ENCODE data around the gene SNCAIP.

The SNCAIP gene

DNA sequence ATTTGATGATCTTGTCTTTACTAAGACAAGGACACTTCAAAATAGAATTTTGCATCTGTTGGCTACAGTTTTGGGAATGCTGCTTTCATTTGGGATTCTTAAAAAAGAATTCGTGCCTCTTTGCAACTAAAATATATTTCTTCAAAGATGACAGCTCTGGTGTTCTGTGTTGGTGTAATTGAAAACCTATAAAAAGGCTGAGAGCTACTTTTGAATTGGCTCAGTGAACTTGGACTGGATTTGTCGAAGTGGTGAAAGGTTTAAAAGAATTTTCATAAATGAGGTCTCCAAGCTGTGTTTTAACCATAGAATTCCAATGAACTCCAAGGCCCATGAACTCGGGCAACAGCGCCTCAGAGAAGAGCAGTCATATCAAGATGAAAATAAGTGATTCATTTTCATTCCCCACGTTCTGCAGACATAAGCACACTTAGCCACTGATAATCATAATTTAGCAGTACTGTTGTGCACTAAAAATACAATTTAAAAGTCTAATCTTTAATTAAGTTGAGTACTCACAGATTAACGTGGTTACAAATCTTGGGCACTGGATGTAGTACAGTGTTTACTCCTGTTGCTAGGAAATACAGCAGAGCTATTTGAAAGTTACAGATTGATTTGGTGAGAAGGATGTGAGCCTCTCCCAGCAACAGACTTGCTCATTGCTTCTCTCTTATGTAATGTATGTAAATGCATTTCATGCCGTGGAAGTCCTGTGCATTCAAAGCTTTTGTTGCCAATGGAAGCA, 10.9 kb downstream of the SNCAIP start:
- H3K4me3 ChIP-seq (ENCODE audit: low read depth, low read length) = no peak overlapping the region
- TF ChIP-seq, protein P1, sequence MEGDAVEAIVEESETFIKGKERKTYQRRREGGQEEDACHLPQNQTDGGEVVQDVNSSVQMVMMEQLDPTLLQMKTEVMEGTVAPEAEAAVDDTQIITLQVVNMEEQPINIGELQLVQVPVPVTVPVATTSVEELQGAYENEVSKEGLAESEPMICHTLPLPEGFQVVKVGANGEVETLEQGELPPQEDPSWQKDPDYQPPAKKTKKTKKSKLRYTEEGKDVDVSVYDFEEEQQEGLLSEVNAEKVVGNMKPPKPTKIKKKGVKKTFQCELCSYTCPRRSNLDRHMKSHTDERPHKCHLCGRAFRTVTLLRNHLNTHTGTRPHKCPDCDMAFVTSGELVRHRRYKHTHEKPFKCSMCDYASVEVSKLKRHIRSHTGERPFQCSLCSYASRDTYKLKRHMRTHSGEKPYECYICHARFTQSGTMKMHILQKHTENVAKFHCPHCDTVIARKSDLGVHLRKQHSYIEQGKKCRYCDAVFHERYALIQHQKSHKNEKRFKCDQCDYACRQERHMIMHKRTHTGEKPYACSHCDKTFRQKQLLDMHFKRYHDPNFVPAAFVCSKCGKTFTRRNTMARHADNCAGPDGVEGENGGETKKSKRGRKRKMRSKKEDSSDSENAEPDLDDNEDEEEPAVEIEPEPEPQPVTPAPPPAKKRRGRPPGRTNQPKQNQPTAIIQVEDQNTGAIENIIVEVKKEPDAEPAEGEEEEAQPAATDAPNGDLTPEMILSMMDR (IDR thresholded peaks at IDR 0.05; ENCODE audit: low read depth, low read length, missing control alignments) = no peak
- no peak for DNase-seq (ENCODE audit: low read depth)

DNA sequence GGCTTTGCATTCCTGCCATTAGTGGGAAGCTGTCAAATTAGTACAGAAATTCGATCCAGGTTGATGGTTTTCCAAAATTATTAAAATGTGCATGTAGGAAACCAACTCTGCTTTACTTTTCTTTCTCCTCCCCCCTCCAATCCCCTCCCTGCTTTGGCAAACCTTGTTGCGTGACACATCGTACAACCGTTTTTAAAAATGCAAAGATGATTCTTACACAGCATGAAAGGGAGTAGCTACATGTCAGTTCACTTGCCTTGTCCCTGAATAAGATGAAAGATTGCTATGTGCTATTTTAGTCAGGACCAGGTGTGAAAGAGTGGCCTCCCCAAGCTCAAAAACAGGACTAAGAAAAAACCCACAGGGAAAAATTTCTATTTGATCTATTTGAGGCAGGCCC, 11.7 kb downstream of the SNCAIP start:
- DNase-seq (ENCODE audit: low read depth) = no peak
- H3K4me3 ChIP-seq (ENCODE audit: low read depth, low read length) = no peak overlapping the region
- TF ChIP-seq, protein P1 (IDR thresholded peaks at IDR 0.05; ENCODE audit: low read depth, low read length, missing control alignments) = no peak

DNA sequence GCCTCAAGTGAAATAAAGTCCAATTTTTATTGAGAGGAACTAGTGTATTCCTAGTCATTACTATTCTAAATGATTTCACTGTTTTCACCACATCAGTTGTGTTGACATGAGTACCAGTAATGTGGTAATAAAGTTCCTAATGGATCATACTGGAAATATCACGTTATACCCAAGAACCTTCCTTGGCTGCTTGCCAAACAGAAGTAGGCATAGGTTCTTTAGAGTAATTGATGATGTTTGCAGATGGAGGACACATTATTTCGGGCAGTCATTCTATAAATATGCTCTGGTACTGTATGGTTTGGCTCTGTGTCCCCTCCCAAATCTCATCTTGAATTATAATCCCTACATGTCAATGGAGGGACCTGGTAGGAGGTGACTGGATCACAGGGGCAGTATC, 15.1 kb downstream of the SNCAIP start:
- H3K4me3 ChIP-seq (ENCODE audit: low read depth, low read length) = no peak overlapping the region
- TF ChIP-seq, protein P1 (IDR thresholded peaks at IDR 0.05; ENCODE audit: low read depth, low read length, missing control alignments) = no peak
- no peak for DNase-seq (ENCODE audit: low read depth)

DNA sequence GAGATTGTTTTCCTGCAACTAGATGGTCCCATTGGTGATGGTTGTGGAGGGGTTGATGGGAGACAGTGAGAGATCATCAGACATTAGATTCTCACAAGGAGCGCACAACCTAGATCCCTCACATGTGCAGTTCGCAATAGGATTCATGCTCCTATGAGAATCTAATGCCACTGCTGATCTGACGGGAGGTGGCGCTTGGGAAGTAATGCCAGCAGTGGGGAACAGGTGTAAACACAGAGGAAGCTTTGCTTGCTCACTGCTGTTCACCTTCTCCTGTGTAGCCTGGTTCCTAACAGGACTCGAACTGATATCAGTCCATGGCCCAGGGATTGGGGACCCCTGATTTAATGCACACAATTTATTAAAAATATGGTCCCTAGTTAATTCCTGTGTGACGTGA, 18.8 kb downstream of the SNCAIP start:
- no peak overlapping the region for H3K4me3 ChIP-seq (ENCODE audit: low read depth, low read length)
- no peak for DNase-seq (ENCODE audit: low read depth)
- TF ChIP-seq, protein P1 (IDR thresholded peaks at IDR 0.05; ENCODE audit: low read depth, low read length, missing control alignments) = no peak

DNA sequence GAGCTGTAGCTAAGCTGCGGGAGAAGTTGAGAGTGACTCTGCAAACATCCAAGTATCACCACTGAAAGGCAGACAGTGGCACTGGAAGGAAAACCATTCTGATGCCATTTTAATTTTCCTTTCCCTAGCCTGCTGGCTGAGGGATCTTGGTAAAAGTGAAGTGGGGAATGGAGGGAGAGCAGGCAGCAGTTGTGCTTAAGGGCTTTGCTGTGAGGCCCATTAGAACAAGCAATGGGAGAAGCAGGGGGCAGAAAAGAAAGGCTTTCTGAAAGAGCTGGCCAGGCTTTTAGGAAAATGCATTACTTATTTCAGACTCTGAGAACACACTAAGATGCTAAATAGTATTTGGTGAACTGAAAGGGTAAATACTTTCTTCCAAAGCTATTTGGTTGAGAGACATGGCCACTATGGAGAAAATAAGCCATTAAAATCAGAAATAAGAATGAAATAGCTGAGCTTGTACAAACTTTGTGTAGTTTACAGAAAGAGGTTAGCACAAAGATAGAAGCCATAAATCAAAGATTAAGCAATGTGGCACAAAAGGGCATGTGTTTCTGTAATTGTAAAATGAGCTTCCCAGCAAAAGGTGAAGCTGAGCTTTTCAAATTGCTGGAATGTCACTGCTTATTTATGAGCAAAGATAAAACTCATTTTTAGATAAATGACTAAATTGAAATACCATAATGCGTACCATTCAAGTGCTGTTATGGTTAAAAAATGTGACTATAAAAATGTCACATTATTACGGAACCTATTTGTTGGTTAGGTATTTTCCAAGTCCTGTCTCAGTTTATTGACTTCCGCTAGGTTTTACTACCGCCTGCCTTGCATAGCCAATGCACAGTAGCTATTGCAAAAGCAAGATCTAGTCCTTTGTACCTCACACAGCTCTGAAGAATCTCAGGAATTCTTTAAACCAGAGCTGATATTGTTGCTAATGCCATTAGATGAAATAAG, 20.8 kb downstream of the SNCAIP start:
- no peak for DNase-seq (ENCODE audit: low read depth)
- TF ChIP-seq, protein P1 (IDR thresholded peaks at IDR 0.05; ENCODE audit: low read depth, low read length, missing control alignments) = no peak
- no peak overlapping the region for H3K4me3 ChIP-seq (ENCODE audit: low read depth, low read length)

DNA sequence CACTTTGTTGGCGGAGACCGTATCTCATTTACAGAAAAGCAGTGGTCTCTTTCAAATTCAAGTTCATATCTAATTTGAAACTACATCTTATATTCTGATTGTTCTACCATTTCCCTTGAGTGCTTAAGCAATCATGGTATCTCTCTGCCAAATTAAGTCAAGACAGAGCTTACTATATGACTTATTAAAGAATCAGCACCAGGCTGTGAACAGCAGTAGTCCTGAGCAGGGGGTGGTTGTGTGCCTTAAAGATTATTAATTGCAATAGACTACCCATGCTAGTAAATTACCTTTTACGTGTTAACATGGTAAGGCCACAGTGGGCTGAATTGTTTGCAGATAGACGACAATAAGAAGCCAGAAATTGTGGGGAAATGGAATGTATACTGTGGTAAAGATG, 21.5 kb downstream of the SNCAIP start:
- TF ChIP-seq, protein P1 (IDR thresholded peaks at IDR 0.05; ENCODE audit: low read depth, low read length, missing control alignments) = no peak
- no peak for DNase-seq (ENCODE audit: low read depth)

More for the DNA sequence above, 21.5 kb downstream of the SNCAIP start:
- no peak overlapping the region for H3K4me3 ChIP-seq (ENCODE audit: low read depth, low read length)
